Lower leg skin (tissue), 3 donors: Measurements from ENCODE around the gene GNLY.
"Not testable (repeated sequence)": the region's sequence is repeated elsewhere in the genome, so short reads cannot be mapped to it uniquely, and the experiment has no call there.

Experiments
- CTCF ChIP-seq, 3 donors: fragments of 450-650 bp; IDR thresholded peaks; one replicate each; pipeline ENCODE4 v1.5.1; 2016; ENCODE audit warnings: antibody characterized with exemption in 3 of 3, mild to moderate bottlenecking in 3 of 3, moderate library complexity in 2 of 3
- POLR2A ChIP-seq, 2 donors: fragments of 450-650 bp; IDR thresholded peaks; one replicate each; pipeline ENCODE4 v1.6.1; 2016 to 2017; ENCODE audit warnings: antibody characterized with exemption in 2 of 2, mild to moderate bottlenecking in 1 of 2, moderate library complexity in 1 of 2

DNA sequence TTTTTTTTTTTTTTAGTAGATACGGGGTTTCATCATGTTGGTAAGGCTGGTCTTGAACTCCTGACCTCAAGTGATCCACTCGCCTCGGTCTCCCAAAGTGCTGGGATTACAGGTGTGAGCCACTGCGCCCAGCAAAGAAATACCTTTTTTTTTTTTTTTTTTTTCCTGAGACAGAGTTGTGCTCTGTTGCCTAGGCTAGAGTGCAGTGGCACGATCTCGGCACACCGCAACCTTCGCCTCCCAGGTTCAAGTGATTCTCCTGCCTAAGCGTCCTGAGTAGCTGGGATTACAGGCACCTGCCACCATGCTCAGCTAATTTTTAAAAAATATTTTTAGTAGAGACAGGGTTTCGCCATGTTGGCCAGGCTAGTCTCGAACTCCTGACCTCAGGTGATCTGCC lies 33.9 kb upstream of the GNLY start:
- TF ChIP-seq CTCF, POLR2A (IDR thresholded peaks at IDR 0.05): not testable (repeated sequence)
